GM23248 (cell line): Measurements from ENCODE around the gene PRR5. TPM values are rescaled to one million over a fixed set of nuclear protein-coding genes. Genes with fewer than 3 reads are reported as not detected.
"Not testable (repeated sequence)": the region's sequence is repeated elsewhere in the genome, so short reads cannot be mapped to it uniquely, and the experiment has no call there.

Experiments used
- DNase-seq: peaks from one replicate; pipeline ENCODE4 v3.0.0-alpha.2; 2015
- H2AFZ ChIP-seq: fragments of 200-600 bp; sonication (generic); 2 replicates; pipeline ENCODE4 v1.6.1; 2016; ENCODE audit warnings: antibody characterized with exemption
- H3F3A ChIP-seq: fragments of 200-600 bp; sonication (generic); 2 replicates; pipeline ENCODE4 v1.6.1; 2016; ENCODE audit warnings: mild to moderate bottlenecking, antibody characterized with exemption, mixed run types; ENCODE audit not compliant: insufficient read depth
- H3K27ac ChIP-seq: fragments of 200-600 bp; sonication (generic); 2 replicates; pipeline ENCODE4 v1.5.1; 2016; ENCODE audit warnings: mild to moderate bottlenecking
- H3K27me3 ChIP-seq: fragments of 200-600 bp; sonication (generic); replicated peaks from 2 replicates; pipeline ENCODE4 v1.6.1; 2016; ENCODE audit warnings: mild to moderate bottlenecking; ENCODE audit not compliant: insufficient read depth
- H3K36me3 ChIP-seq: fragments of 200-600 bp; sonication (generic); 2 replicates; pipeline ENCODE4 v1.6.1; 2016; ENCODE audit warnings: low read depth, mild to moderate bottlenecking
- H3K4me1 ChIP-seq: fragments of 200-600 bp; sonication (generic); 2 replicates; pipeline ENCODE4 v1.6.1; 2016; ENCODE audit warnings: mild to moderate bottlenecking; ENCODE audit not compliant: insufficient read depth
- H3K4me2 ChIP-seq: fragments of 200-600 bp; sonication (generic); one replicate; pipeline ENCODE4 v1.6.1; 2016; ENCODE audit warnings: mild to moderate bottlenecking; ENCODE audit not compliant: unreplicated experiment
- H3K4me3 ChIP-seq: fragments of 200-600 bp; sonication (generic); 2 replicates; pipeline ENCODE4 v1.5.1; 2016; ENCODE audit warnings: mild to moderate bottlenecking
- H3K79me2 ChIP-seq: fragments of 200-600 bp; sonication (generic); 2 replicates; pipeline ENCODE4 v1.6.1; 2016; ENCODE audit warnings: mild to moderate bottlenecking; ENCODE audit not compliant: insufficient read depth
- H3K9ac ChIP-seq: fragments of 200-600 bp; sonication (generic); 2 replicates; pipeline ENCODE4 v1.6.1; 2016; ENCODE audit warnings: mild to moderate bottlenecking
- H3K9me2 ChIP-seq: fragments of 200-600 bp; sonication (generic); 2 replicates; pipeline ENCODE4 v1.6.1; 2016; ENCODE audit warnings: mixed run types, mild to moderate bottlenecking, moderate library complexity; ENCODE audit not compliant: insufficient read depth
- H3K9me3 ChIP-seq: fragments of 200-600 bp; sonication (generic); one replicate; pipeline ENCODE4 v1.6.1; 2017; ENCODE audit warnings: low read depth
- H4K20me1 ChIP-seq: fragments of 200-600 bp; sonication (generic); 2 replicates; pipeline ENCODE4 v1.6.0; 2016; ENCODE audit not compliant: insufficient read depth
- EZH2 ChIP-seq: fragments of 200-600 bp; sonication (generic); IDR thresholded peaks from 2 replicates; pipeline ENCODE4 v1.6.1; 2018; ENCODE audit warnings: antibody characterized with exemption, mild to moderate bottlenecking; ENCODE audit not compliant: insufficient read depth, poor library complexity, severe bottlenecking
- EZH2phosphoT487 ChIP-seq: fragments of 200-600 bp; sonication (generic); IDR thresholded peaks from 2 replicates; pipeline ENCODE4 v1.6.1; 2018; ENCODE audit warnings: antibody characterized with exemption, moderate library complexity, mild to moderate bottlenecking, low read depth; ENCODE audit not compliant: insufficient read depth
- WGBS, 2 experiments: methylation state at CpG; one replicate each; pipeline ENCODE4 v1.1.6; 2015 to 2017; ENCODE audit warnings: low lambda C conversion rate in 2 of 2, low coverage in 1 of 2; ENCODE audit errors: missing lambda C conversion rate in 2 of 2; 5-methylcytosine and 5-hydroxymethylcytosine counted together
- in situ Hi-C: fragments of 300-500 bp; cut with MboI; formaldehyde crosslinking; loops from 2 replicates; pipeline ENCODE4 v1.15.0; 2020
- polyA plus RNA-seq: library from polyadenylated mRNA; unstranded; fragments of >200 nt; fragmentation: Nextera tagmentation; extraction: Ambion mirVana; gene quantifications from 2 replicates; pipeline ENCODE4 v1.2.1, GENCODE V29; 2016
- total RNA-seq: library from RNA; depleted of rRNA; stranded (reverse); fragments of >200 nt; shearing (Covaris generic); gene quantifications from 2 replicates; pipeline ENCODE4 v1.2.3, GENCODE V29; 2014

Gene PRR5
- total and polyA plus RNA-seq, 2 experiments from 2014 or later: 18.9 to 20.0 TPM

- no peak overlapping the region for H3K4me3 ChIP-seq
- no peak overlapping the region for H3K9ac ChIP-seq
- in situ Hi-C loops: no loop called here
- H3K9me2 ChIP-seq: no peaks in the 10 kb centered on the region
- WGBS, 2 experiments: 53% methylated on average over 13 of the region's 13 CpGs
- no peaks in the 10 kb centered on the region for H3K36me3 ChIP-seq
- no peaks in the 10 kb centered on the region for H3K79me2 ChIP-seq
- no peaks in the 10 kb centered on the region for H3K9me3 ChIP-seq
- H4K20me1 ChIP-seq: no peaks in the 10 kb centered on the region
- H2AFZ ChIP-seq: no peak overlapping the region
- H3F3A ChIP-seq: no peaks in the 10 kb centered on the region
- H3K4me2 ChIP-seq: no peak overlapping the region
- DNase-seq: no peak
- H3K27ac ChIP-seq: no peak overlapping the region
- no peaks in the 10 kb centered on the region for H3K4me1 ChIP-seq
- peaks cover 27% of the 10 kb centered on the region for H3K27me3 ChIP-seq
- no peak for TF ChIP-seq EZH2
- TF ChIP-seq EZH2phosphoT487: no peak
Measured at GRCh38 chr22:44745853-44746789, 44.1 kb downstream of the PRR5 start.

GRCh38 chr22:44747784-44748127 is 45.8 kb downstream of the PRR5 start:
- in situ Hi-C loops, H3K4me1 ChIP-seq, H3F3A ChIP-seq, H3K27ac ChIP-seq, H2AFZ ChIP-seq, H3K36me3 ChIP-seq, H4K20me1 ChIP-seq, DNase-seq, H3K79me2 ChIP-seq, H3K9ac ChIP-seq, H3K4me3 ChIP-seq, H3K9me2 ChIP-seq, H3K4me2 ChIP-seq, H3K9me3 ChIP-seq: not testable (repeated sequence)
- WGBS, 2 experiments: 66 to 76% methylated on average over 4 of the region's 4 CpGs
- peaks cover 40% of the 10 kb centered on the region for H3K27me3 ChIP-seq

- Histone ChIP-seq H3K9ac (no peak overlapping the region), H3K9me2 (no peaks in the 10 kb centered on the region), H3K4me3 (no peak overlapping the region), H3K27me3 (peaks cover 43% of the 10 kb centered on the region), H2AFZ (no peak overlapping the region), H3F3A (no peaks in the 10 kb centered on the region), H3K9me3 (no peaks in the 10 kb centered on the region), H3K4me1 (no peaks in the 10 kb centered on the region), H4K20me1 (no peaks in the 10 kb centered on the region), H3K27ac (no peak overlapping the region), H3K4me2 (no peak overlapping the region), H3K36me3 (no peaks in the 10 kb centered on the region), H3K79me2 (no peaks in the 10 kb centered on the region)
- TF ChIP-seq EZH2phosphoT487 (no peak), EZH2 (no peak)
- no peak for DNase-seq
- in situ Hi-C loops: no loop called here
- WGBS, 2 experiments: 80 to 86% methylated on average over 7 of the region's 7 CpGs
Measured at GRCh38 chr22:44748524-44748923, 46.5 kb downstream of the PRR5 start.

- H3K36me3 ChIP-seq: no peaks in the 10 kb centered on the region
- no peak overlapping the region for H3K4me2 ChIP-seq
- H3K27ac ChIP-seq: no peak overlapping the region
- H3K9ac ChIP-seq: no peak overlapping the region
- TF ChIP-seq EZH2: no peak
- no peak for TF ChIP-seq EZH2phosphoT487
- H3K9me2 ChIP-seq: no peaks in the 10 kb centered on the region
- H3K9me3 ChIP-seq: no peaks in the 10 kb centered on the region
- no peak overlapping the region for H3K4me3 ChIP-seq
- in situ Hi-C loops: no loop called here
- no peaks in the 10 kb centered on the region for H3K4me1 ChIP-seq
- H3K27me3 ChIP-seq: peaks cover 48% of the 10 kb centered on the region
- 0% methylated on average over 1 of the region's 1 CpG for WGBS, 2 experiments
- no peaks in the 10 kb centered on the region for H3F3A ChIP-seq
- no peak for DNase-seq
- no peaks in the 10 kb centered on the region for H4K20me1 ChIP-seq
- no peak overlapping the region for H2AFZ ChIP-seq
- no peaks in the 10 kb centered on the region for H3K79me2 ChIP-seq
Measured at GRCh38 chr22:44750481-44750880, 48.5 kb downstream of the PRR5 start.
